Neural progenitor cell (in vitro differentiated cells): ENCODE results near the gene ITCH.

Experiments
- EZH2 ChIP-seq: fragments of 200-600 bp; sonication (generic); IDR thresholded peaks from 2 replicates; pipeline ENCODE4 v1.6.1; 2017; ENCODE audit warnings: antibody characterized with exemption, mild to moderate bottlenecking, moderate library complexity
- EZH2phosphoT487 ChIP-seq: fragments of 200-600 bp; sonication (generic); IDR thresholded peaks from 2 replicates; pipeline ENCODE4 v1.6.1; 2017; ENCODE audit warnings: antibody characterized with exemption
- TF ChIP-seq, protein P1 (sequence below): fragments of 200-600 bp; sonication (generic); IDR thresholded peaks from 2 replicates; pipeline ENCODE4 v1.5.1; 2017; ENCODE audit warnings: antibody characterized with exemption, mild to moderate bottlenecking

DNA sequence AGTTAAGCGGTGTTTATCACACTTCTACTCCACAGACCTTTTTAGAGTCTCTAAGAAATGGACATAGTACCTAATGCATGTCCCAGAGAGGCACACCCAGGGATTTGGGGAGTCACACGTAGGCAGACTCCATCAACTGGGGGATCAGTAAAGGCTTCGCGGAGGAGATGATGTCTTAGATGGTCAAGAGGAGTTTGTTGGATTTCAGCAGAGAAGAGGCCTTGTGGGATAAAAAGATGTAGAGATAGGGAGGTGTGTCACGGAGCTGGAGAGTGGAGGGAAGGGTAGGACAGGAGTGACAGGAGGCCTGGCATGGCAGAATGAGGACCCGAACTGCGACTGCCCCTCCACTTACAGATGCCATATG lies 162.3 kb downstream of the ITCH start:
- TF ChIP-seq, protein P1, sequence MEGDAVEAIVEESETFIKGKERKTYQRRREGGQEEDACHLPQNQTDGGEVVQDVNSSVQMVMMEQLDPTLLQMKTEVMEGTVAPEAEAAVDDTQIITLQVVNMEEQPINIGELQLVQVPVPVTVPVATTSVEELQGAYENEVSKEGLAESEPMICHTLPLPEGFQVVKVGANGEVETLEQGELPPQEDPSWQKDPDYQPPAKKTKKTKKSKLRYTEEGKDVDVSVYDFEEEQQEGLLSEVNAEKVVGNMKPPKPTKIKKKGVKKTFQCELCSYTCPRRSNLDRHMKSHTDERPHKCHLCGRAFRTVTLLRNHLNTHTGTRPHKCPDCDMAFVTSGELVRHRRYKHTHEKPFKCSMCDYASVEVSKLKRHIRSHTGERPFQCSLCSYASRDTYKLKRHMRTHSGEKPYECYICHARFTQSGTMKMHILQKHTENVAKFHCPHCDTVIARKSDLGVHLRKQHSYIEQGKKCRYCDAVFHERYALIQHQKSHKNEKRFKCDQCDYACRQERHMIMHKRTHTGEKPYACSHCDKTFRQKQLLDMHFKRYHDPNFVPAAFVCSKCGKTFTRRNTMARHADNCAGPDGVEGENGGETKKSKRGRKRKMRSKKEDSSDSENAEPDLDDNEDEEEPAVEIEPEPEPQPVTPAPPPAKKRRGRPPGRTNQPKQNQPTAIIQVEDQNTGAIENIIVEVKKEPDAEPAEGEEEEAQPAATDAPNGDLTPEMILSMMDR = no peak
- TF ChIP-seq EZH2 = no peak
- TF ChIP-seq EZH2phosphoT487 = no peak
